GM18868 (cell line): Measurements from ENCODE around the gene TCEAL9.
A peak's percentile ranks its signal among the peaks of the same experiment; 100 is the strongest.
"Not testable (repeated sequence)": the region's sequence is repeated elsewhere in the genome, so short reads cannot be mapped to it uniquely, and the experiment has no call there.

Source experiments
- ATAC-seq: cut with Tn5 transposase; IDR thresholded peaks from one replicate; pipeline ENCODE4 v1.9.1; 2021; ENCODE audit warnings: mild to moderate bottlenecking, moderate library complexity; ENCODE audit not compliant: unreplicated experiment

The TCEAL9 gene

GRCh38 chrX:103372886-103373285 is 16.6 kb downstream of the TCEAL9 start:
- no peak for ATAC-seq

DNA sequence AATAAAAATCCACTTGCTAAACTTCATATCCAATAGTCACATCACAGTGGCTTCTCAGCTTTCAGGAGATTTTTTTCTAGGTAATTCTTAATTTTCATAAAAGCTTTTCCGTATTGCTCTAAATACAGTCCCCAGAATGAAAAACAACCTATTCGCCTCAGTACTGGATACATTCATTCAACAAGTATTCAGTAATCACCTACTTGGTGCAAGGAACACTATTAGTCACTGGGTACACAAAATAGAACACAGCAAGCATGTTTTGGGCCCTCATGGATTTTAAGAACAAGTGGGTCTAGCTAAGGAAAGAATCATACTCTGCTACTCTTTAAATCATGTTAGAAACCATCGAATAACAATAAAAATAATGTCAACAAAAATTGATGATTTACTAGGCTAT is 17.3 kb downstream of the TCEAL9 start:
- ATAC-seq: no peak

GRCh38 chrX:103376118-103376978 is 20.0 kb downstream of the TCEAL9 start, which contains the start of gene BEX3:
BEX3 (plus strand) TSS chrX:103376538; CDS start chrX:103377522, 984 bp downstream.
- ATAC-seq: peak; percentile 73

DNA sequence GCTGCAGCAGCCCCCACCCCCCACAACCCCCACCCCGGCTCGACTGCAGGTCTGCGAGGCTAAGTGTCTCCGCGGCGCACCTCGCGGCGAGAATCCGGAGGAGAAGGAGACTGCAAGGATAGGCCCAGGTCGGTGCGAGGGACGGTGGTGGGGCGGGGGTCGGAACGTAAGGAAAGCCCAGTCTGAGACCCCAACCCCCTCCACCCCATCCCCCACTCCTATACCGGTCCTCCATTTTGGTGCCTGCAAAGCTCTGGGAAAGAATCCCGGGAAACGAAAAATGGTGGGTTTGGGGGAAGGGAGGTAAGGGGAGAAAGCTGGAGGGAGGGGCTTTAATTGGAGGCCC is 20.6 kb downstream of the TCEAL9 start:
- ATAC-seq: peak; percentile 22

- no peak for ATAC-seq
Measured at GRCh38 chrX:103378990-103379389, 22.7 kb downstream of the TCEAL9 start.

DNA sequence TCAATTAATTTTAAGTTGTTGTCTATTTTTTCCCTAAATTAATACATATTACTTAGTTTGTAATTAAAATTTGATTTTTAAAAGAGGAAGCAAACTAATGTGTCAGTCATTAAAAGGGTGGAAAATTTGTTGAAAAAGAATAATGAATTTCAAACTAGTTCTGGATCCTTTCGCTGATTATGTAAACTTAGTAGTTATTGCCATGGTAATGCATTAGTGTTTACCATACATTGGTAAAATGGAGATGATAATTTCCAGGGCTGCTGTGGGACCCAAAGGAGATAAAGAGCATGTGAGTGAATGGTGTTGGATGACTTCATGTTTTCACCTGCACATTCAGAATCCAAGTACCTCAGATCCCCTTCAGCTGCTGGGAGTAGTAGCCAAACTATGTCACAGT is 26.6 kb downstream of the TCEAL9 start:
- ATAC-seq: no peak

DNA sequence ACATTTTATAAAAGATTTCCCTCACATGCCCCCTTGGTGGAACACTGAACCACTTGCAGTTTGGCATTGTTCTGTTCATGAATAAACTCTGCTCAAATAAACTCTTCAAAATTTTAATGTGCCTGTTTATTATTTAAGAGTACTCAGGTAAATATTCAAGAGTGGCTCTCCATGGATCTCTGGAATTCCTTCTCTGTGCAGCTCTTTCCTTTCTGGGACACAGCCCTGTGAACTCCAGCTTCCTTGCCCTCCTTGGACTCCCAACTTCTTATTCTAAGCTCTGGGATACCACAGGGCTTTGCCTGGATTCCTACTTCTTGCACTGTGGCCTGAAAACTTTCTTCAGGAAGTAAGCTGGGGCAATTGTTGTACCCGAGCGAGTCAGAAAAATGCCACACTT is 28.4 kb downstream of the TCEAL9 start:
- no peak for ATAC-seq

DNA sequence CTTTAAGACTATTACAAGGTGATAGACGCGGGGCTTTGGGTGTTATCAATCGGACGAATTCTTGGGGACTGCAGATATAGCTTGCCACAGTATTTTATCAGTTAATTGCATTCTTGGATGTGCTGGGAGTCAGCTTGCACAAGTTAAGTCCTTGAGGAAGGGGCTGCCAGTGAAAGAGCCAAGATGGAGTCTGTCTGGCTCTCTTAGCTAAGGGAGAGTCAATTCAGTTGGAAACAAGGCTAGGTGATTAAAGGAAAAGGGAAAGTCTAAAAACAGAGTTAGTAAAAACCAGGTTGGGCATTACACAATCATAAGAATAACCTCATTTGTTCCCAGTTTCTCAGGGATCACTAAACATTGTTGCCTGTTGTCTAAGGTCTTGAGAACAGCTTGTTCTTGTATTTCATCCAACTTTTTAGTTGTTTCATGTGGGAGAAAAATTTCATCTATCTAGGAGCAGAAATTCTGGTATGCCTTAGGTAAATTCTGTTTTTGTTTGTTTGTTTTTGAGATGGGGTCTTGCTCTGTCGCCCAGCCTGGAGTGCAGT is 29.1 kb downstream of the TCEAL9 start:
- ATAC-seq: not testable (repeated sequence)

DNA sequence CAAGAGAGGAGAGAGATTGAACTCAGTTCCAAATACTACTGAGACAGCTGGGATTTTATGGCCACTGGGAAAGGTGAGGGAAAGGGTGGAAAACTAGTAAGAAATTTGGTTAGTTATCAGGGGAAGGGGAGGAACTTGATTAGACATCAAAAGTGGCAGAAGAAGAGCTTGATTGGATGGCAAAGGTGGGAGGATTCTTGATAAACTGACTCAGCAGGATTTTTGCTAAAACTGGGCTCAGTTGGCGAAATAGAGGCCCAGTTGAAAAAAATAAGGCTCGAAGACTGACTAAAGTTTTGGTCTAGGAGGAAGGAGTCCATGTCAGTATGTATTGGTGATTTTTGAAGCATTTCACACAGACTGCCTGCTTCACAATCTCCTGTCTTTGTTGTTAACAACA is 30.0 kb downstream of the TCEAL9 start:
- no peak for ATAC-seq

DNA sequence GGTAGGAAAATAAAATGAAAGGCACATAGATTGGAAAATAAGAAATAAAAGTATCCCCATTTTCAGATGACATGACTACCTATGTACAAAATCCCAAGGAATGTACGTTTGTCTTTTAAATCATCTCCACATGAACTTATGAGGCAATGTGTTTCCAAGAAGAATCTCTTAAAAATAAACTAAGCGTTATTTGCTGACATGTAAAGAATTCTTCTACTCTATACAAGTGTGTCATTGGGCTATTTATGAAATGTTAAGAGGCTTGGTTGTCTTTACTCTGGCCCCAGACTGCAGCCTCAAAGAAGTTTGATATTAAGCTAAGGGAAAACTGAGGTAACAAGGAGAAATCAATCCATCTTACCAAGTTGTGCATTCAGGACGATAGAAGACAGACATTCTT is 37.2 kb downstream of the TCEAL9 start:
- no peak for ATAC-seq

- ATAC-seq: no peak
Measured at GRCh38 chrX:103396186-103396585, 39.9 kb downstream of the TCEAL9 start.

- ATAC-seq: no peak
Measured at GRCh38 chrX:103396660-103397059, 40.4 kb downstream of the TCEAL9 start.

- no peak for ATAC-seq
Measured at GRCh38 chrX:103397707-103398106, 41.4 kb downstream of the TCEAL9 start.

- no peak for ATAC-seq
Measured at GRCh38 chrX:103398421-103398864, 42.1 kb downstream of the TCEAL9 start.

DNA sequence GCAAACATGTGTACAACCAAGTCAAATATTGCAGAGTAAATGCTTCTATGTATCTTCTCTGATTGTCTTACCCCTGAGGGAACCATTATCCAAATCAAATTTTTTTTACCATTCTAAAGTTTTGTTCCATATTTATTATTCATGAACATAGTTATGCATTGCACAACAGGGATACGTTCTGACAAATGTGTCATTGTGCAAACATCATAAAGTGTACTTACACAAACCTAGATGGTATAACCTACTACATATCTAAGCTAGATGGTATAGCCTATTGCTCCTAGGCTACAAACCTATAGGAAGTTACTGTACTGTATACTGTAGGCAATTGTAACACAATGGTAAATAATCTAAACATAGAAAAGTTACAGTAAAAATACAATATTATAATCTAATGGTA is 43.4 kb downstream of the TCEAL9 start:
- ATAC-seq: no peak

GRCh38 chrX:103400931-103401330 is 44.6 kb downstream of the TCEAL9 start:
- no peak for ATAC-seq

DNA sequence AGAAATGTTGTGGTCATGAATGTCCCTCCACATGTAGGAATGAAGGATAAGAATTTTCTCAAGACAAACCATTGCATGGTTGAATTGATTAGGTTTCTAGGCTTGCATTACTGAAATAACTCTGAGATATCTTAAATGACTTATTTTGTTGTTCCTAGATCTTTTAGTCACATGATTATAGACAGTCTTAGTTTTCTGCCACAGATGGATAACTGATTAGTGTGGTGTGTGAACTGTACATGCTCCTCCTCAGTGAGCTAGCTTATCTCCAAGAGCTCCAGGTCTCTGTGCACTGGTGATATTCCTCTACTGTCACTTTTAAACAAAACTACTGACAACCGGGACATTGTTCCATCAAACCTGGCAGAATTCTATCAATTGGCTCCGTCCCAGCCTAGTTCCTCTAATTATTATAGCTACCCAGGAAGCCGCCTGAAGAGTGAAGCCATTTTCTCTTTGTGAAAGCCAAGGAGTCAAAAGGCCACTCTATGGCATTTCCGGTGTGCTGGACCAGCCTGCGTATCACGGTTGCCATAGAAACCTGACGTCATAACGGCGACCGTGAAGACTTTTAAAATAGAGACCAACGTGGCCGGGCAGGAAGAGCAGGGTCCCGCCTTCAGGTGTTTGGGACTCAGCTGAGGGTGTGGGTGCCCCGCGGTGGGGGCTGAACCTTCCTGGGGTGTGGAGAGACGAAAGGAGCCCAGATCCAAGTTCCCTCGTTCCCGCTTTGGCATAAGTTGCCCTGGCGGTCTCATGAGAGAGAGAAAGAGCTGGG is 48.1 kb downstream of the TCEAL9 start:
- peak; percentile 99 for ATAC-seq

DNA sequence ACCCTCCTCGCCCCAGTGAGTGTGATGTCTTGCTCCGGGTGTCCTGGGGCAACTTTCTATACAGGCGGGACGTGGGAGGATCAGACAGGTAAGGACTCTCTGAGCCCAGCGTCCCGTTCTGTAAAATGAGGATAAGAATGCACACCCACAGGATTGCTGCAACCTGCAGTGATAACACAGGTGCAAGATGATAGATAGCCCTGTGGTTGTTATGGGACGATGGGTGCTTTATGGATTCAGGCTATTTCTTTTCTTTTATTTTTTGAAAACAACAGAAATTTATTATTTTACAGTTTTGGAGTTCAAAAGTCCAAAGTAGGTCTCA is 48.7 kb downstream of the TCEAL9 start:
- ATAC-seq: no peak

GRCh38 chrX:103406256-103406655 is 50.0 kb downstream of the TCEAL9 start:
- ATAC-seq: no peak

GRCh38 chrX:103407776-103408175 is 51.5 kb downstream of the TCEAL9 start:
- no peak for ATAC-seq
